Activated T-cell treated with anti-CD3 and anti-CD28 coated beads, Interleukin-2, amount 50 U/mL, for 48 hours (primary cell): ENCODE results near the gene SLC35D3.
"Not testable (repeated sequence)": the region's sequence is repeated elsewhere in the genome, so short reads cannot be mapped to it uniquely, and the experiment has no call there.

Experiments used
- DNase-seq, 2 experiments: peaks; one replicate each; pipeline ENCODE4 v3.0.0-alpha.2; 2020

SLC35D3 gene

DNA sequence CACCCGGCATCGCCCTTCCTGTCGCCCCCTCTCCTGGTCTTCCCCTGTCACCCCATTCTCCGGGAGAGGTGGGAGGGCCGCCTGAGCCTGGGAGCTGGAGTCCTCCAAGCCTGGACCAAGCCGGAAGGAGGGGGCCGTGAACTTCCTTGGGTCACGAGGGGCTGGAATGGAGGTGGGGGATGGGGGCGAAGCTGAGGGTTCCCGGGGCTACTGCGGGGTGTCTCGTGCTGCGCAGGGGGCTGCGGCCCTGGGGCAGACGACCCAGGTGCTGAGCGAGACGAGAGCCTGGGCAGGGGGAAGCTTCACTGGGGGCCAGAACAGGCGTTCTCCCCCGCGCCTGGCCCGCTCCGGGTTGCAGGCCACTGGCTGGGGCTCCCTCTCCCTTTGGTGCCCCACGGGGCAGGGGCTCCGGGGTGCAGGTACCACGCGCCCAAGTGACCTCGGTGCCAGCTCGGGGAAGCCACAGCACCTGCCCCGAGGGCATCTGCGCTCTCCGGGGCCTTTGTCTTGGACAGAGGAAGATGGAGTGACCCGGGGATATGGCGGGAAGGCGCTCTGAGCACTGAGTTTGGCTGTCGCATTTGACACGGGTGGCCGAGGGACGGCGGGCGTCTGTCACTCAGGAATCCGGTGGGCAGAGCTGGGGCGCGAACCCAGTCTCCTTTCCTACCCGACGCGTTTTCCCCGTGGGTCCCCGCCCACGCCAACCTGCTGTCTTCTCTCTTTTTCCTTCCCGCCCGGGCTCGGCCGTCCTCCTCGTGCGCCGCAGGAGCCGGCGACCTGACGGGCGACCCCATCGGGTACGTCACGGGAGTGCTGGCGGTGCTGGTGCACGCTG is 1.2 kb downstream of the SLC35D3 start:
- DNase-seq: peak; percentile 32 to 48

- DNase-seq: no peak
Measured at GRCh38 chr6:136923954-136924673, 2.0 kb downstream of the SLC35D3 start.

GRCh38 chr6:136926383-136926782 is 4.3 kb downstream of the SLC35D3 start:
- no peak for DNase-seq

- peak in 1 of 2 experiments; percentile 31 for DNase-seq
Measured at GRCh38 chr6:136927292-136927691, 5.2 kb downstream of the SLC35D3 start.

- DNase-seq: no peak
Measured at GRCh38 chr6:136930528-136930927, 8.4 kb downstream of the SLC35D3 start.

- no peak for DNase-seq
Measured at GRCh38 chr6:136932599-136932998, 10.5 kb downstream of the SLC35D3 start.

GRCh38 chr6:136945072-136945471 is 23.0 kb downstream of the SLC35D3 start:
- DNase-seq: no peak

- no peak for DNase-seq
Measured at GRCh38 chr6:136945711-136946121, 23.6 kb downstream of the SLC35D3 start.

- no peak for DNase-seq
Measured at GRCh38 chr6:136947037-136947436, 24.9 kb downstream of the SLC35D3 start.

DNA sequence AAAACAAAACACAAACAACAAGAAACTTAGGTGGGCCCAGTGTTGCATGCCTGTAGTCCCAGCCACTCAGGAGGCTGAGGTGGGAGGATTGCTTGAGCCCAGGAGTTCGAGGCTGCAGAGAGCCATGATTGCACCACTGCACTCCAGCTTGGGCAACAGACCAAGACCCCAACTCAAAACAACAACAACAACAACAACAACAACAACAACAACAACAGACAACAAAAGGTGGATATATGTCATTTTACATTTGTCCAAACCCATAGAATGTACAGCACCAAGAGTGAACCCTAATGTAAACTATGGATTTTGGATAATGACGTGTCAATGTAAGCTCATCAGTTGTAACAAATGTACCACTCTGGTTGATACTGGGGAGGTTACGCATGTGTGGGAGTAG is 27.9 kb downstream of the SLC35D3 start:
- DNase-seq: not testable (repeated sequence)

GRCh38 chr6:136950436-136951126 is 28.5 kb downstream of the SLC35D3 start:
- no peak for DNase-seq

GRCh38 chr6:136952714-136953260 is 30.7 kb downstream of the SLC35D3 start:
- no peak for DNase-seq

- no peak for DNase-seq
Measured at GRCh38 chr6:136955123-136955522, 33.0 kb downstream of the SLC35D3 start.

DNA sequence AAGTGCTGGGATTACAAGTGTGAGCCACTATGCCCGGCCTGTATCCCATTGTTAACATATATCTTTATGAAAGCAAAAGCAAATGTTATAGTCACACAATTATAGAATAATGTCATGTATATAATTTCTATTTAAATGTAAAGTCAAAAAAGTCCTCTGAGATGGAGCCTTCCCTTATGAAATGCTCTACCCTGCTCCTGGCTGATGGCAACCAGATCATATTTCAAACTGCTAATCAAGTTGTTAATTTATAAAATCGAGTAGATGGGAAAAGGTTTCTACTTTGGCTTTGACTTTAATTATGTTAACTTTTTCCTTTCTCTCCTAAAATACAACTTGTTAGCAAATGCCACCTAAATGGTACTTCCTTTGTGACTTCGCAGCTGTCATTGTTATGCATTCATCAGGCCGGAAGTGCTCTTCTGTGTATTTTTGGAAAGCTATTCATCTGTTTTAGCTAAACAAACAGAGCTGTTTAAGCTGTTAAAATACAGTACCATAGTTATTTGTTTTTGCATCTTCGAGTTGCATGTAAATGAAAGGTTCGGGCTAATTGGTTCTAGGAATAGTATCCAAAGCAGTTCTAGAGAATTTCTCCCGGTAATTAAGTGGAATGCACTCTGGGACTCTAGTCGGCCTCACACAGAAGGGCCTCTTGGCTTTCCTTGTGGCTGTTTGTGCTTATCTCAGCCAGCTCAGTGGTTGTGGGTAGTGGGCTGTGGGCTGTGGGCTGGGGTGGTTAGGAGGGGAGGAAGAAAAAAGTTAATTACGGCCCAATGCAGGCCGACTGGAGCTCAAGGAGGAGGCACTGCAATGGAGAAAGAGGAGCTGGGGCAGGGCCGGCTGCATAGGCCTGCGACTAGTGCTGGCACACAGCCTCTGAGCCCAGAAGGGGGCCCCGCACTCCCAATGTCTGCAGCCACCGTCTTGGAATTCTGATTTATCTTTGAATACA is 34.8 kb downstream of the SLC35D3 start:
- DNase-seq: no peak

- DNase-seq: no peak
Measured at GRCh38 chr6:136958168-136958567, 36.1 kb downstream of the SLC35D3 start.

- no peak for DNase-seq
Measured at GRCh38 chr6:136959471-136959891, 37.4 kb downstream of the SLC35D3 start.

- not testable (repeated sequence) for DNase-seq
Measured at GRCh38 chr6:136959935-136960334, 37.8 kb downstream of the SLC35D3 start.

DNA sequence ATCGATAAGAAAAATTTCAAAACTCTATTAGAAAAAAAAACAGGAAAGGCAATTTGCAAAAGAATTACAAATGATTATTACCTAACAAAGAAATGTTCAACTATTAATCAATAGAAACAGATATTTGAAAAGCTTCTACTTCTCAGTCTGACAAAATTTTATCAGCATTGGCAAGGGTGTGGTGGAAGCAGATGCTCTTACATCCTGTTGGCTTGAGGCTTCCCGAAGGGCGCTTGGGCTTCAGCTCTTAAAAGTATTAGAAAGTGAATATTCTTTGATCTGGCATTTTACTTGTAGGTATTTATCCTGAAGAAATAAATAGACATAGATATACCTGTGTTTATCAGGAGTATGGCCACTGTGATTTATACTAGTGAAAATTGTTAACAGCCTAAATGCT is 38.7 kb downstream of the SLC35D3 start:
- DNase-seq: no peak

DNA sequence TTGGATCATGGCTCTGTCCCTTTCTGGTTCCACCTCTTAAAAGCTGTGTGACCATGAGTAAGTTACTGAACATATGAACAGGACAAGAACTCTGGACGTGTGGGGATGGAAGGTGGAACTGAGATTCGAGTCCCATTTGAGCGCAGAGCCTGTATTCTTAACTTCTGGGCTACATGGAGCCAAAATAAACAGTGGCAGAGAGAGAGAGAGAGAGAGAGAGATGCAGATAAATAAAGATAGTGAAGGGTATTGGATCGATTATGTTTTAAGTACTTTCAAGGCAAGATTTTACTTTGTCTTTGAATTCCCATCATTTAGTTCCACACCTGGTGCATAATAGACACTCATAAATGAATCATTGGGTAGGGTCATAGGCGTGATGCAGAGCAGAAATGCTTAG is 39.7 kb downstream of the SLC35D3 start:
- no peak for DNase-seq

DNA sequence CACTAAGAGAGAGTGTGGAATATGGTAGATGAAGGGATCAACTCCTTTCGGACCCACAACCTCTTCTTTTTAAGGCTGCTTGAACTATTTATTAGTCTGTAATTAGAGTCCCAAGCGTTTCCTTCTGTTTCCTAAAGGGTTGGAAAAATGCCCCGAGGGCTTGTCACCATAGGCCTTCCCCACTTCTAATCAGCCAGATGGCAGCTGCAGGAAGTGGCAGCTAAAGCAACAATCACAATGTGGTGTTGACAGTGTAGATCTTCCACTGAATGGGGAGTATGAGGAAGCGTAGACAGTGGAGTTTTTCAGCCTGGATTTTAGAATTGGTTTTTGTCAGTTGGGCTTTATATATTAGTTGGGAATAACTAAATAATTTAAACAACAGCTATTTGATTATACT is 40.6 kb downstream of the SLC35D3 start:
- no peak for DNase-seq

GRCh38 chr6:136963259-136963658 is 41.2 kb downstream of the SLC35D3 start:
- DNase-seq: no peak

DNA sequence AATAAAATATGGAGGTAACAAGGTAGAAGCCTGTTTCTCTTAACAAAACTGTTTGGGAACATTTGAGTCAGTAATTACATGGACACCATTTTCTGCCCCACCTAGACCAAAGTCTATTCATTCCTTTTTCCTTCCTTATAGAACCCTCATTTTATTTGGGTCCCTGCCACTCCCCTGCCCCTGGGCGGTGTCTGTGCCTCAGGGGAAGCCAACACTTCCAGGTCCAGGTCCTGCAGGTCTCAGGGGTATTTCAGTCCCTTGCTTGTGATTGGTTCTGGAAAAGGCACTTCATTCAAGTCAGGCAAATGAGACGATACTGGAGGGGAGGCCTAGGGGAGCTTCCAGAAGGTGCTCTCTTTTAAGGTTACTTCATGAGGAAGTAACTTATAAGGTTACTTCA is 42.3 kb downstream of the SLC35D3 start:
- DNase-seq: no peak
